Mononuclear cell (primary cell): ENCODE results near the gene KBTBD3. TPM values are rescaled to one million over a fixed set of nuclear protein-coding genes. Genes with fewer than 3 reads are reported as not detected.

Experiments
- total RNA-seq: library from RNA; depleted of rRNA; stranded (reverse); fragments of >200 nt; gene quantifications from one replicate; pipeline ENCODE4 v1.2.3, GENCODE V29; 2012

KBTBD3 gene
- total RNA-seq, 1 donor, result 4.7 TPM

Other genes with a start within 250 kb of the KBTBD3 start
- 9.7 TPM for gene MSANTD4, start 55.1 kb downstream of the KBTBD3 start, total RNA-seq
- gene AASDHPPT, start 315 bp upstream of the KBTBD3 start, total RNA-seq, result 25.6 TPM